IPS-15b (cell line): Measurements from ENCODE around the gene PCGF3.

Experiments used
- H3K27me3 ChIP-seq: one replicate; pipeline ENCODE4 v1.6.1; 2013; ENCODE audit warnings: low read length; ENCODE audit not compliant: control insufficient read depth, insufficient read depth
- H3K36me3 ChIP-seq: one replicate; pipeline ENCODE4 v1.6.1; 2013; ENCODE audit warnings: low read length; ENCODE audit not compliant: control insufficient read depth, insufficient read depth
- H3K4me1 ChIP-seq: one replicate; pipeline ENCODE4 v1.6.1; 2013; ENCODE audit warnings: mild to moderate bottlenecking, low read length; ENCODE audit not compliant: control insufficient read depth, insufficient read depth
- H3K4me3 ChIP-seq: one replicate; pipeline ENCODE4 v1.5.1; 2013; ENCODE audit warnings: low read depth, low read length
- H3K9ac ChIP-seq: one replicate; pipeline ENCODE4 v1.6.1; 2013; ENCODE audit warnings: low read depth, mild to moderate bottlenecking, low read length
- H3K9me3 ChIP-seq: one replicate; pipeline ENCODE4 v1.6.1; 2013; ENCODE audit warnings: mild to moderate bottlenecking, low read length; ENCODE audit not compliant: control insufficient read depth, insufficient read depth

The PCGF3 gene, protein sequence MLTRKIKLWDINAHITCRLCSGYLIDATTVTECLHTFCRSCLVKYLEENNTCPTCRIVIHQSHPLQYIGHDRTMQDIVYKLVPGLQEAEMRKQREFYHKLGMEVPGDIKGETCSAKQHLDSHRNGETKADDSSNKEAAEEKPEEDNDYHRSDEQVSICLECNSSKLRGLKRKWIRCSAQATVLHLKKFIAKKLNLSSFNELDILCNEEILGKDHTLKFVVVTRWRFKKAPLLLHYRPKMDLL

DNA sequence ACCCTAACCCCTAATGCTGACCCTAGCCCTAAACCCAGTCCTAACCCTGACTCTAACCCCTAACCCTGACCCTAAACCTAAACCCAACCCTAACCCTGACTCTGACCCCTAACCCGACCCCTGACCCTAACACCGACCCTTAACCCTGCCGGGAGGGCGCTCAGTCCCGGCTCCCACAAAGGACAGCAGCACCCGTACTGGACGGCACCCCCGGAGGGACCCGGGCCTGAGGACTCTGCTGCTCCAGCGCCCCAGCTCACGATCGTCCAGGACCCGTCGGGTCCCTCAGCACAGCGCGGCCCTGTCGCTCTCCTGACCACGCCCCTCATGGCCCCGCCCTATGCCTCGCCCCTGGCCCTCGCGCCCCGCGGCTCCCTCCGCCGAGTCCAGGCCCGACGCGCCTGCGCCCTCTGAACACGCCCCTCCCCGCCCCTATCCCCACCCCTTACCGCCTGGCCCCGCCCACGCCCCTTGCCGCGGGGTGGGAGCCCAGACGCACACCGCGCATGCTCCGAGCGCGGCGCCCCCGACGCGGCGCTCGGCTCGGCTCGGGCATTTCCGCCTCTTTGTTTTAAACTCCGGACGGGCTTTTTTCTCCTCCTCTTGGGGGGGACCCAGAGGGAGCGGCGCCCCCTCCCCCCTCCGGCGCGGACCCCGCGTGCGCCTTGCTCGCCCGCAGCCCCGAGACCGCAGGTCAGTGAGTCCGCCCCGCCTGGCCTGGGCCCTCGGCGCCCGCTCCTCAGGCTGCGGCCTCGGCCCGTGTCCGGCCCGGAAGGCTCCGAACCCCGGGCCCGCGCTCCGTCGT lies at the start of gene PCGF3:
PCGF3 (plus strand) TSS at position 555 of the 805 bp plus-strand sequence. CDS start 27,849 bp downstream, outside the sequence.
- no peaks in the 10 kb centered on the region for H3K36me3 ChIP-seq
- H3K9ac ChIP-seq: peak within 1 kb of the TSS; percentile 92
- H3K9me3 ChIP-seq: no peaks in the 10 kb centered on the region
- no peaks in the 10 kb centered on the region for H3K4me1 ChIP-seq
- H3K4me3 ChIP-seq: peak within 1 kb of the TSS; percentile 65
- H3K27me3 ChIP-seq: peaks cover 5% of the 10 kb centered on the region

DNA sequence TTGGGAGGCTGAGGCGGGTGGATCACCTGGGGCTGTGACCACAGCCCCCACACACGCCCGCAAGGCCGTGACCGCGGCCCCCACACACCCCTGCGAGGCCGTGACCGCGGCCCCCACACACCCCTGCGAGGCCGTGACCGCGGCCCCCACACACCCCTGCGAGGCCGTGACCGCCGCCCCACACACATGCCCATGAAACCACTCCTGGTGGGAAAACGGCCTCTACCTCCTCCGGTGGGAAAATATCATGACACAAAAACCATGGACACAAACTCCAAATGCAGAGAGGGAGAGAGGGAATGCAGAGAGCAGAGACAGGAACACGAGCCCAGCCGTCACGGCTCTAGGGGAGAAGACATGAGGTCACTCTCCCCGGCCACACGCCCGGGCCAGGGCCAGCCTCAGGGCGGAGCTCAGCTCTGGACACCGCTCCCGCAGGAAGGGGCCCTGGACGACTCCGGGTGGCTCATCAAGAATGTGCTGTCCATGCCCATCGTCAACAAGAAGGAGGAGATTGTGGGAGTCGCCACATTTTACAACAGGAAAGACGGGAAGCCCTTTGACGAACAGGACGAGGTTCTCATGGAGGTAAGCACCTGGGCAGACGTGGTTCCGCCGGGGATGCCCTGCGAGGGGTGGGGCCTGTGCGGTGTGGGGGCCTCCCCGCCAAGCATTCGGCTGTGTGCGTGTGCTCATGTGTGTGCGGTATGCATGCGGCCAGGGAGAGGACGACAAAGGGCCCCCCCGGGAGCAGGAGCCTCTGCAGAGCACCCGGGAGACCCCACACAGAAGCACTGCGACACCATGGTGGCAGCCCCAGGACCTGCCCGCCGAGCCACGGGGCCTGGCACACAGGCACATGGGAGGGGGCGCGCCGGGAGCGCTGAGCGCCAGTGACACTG lies 48.9 kb upstream of the PCGF3 start:
- H3K36me3 ChIP-seq: peaks cover 14% of the 10 kb centered on the region
- H3K27me3 ChIP-seq: no peaks in the 10 kb centered on the region
- H3K4me3 ChIP-seq: no peak overlapping the region
- H3K4me1 ChIP-seq: no peaks in the 10 kb centered on the region
- no peaks in the 10 kb centered on the region for H3K9me3 ChIP-seq
- H3K9ac ChIP-seq: no peak overlapping the region

DNA sequence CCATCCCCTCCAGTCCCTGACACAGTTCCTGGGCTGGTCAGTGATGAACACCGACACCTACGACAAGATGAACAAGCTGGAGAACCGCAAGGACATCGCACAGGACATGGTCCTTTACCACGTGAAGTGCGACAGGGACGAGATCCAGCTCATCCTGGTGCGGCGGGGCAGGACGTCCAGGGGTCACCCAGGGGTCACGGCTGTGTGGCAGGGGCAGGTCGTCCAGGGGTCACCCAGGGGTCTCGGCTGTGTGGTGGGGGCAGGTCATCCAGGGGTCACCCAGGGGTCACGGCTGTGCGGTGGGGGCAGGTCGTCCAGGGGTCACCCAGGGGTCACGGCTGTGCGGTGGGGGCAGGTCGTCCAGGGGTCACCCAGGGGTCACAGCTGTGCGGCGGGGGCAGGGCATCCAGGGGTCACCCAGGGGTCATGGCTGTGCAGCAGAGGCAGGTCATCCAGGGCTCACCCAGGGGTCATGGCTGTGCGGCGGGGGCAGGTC lies 48.2 kb upstream of the PCGF3 start:
- H3K27me3 ChIP-seq: no peaks in the 10 kb centered on the region
- no peak overlapping the region for H3K4me3 ChIP-seq
- no peak overlapping the region for H3K9ac ChIP-seq
- H3K36me3 ChIP-seq: peaks cover 18% of the 10 kb centered on the region
- H3K4me1 ChIP-seq: no peaks in the 10 kb centered on the region
- H3K9me3 ChIP-seq: no peaks in the 10 kb centered on the region

DNA sequence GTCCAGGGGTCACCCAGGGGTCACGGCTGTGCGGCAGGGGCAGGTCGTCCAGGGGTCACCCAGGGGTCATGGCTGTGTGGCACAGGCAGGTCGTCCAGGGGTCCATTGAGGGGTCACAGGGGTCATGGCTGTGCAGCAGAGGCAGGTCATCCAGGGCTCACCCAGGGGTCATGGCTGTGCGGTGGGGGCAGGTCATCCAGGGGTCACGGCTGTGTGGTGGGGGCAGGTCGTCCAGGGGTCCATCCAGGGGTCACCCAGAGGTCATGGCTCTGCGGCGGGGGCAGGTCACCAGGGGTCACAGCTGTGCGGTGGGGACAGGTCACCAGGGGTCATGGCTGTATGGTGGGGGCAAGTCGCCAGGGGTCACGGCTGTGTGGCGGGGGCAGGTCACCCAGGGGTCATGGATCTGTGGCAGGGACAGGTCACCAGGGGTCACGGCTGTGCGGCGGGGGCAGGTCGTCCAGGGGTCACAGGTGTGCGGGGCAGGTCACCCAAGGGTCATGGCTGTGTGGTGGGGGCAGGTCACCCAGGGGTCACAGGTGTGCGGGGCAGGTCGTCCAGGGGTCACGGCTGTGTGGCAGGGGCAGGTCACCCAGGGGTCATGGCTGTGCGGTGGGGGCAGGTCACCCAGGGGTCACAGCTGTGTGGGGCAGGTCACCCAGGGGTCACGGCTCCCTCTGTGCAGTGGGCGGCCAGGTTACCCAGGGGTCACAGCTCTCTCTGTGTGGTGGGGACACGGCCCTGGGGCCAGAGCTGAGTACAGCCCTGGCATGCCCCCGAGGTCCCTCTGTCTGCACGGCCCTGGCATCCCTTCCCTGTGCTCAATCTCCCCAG lies 47.6 kb upstream of the PCGF3 start:
- Histone ChIP-seq H3K9ac (no peak overlapping the region), H3K4me1 (no peaks in the 10 kb centered on the region), H3K9me3 (no peaks in the 10 kb centered on the region), H3K4me3 (no peak overlapping the region), H3K36me3 (peaks cover 18% of the 10 kb centered on the region), H3K27me3 (no peaks in the 10 kb centered on the region)

DNA sequence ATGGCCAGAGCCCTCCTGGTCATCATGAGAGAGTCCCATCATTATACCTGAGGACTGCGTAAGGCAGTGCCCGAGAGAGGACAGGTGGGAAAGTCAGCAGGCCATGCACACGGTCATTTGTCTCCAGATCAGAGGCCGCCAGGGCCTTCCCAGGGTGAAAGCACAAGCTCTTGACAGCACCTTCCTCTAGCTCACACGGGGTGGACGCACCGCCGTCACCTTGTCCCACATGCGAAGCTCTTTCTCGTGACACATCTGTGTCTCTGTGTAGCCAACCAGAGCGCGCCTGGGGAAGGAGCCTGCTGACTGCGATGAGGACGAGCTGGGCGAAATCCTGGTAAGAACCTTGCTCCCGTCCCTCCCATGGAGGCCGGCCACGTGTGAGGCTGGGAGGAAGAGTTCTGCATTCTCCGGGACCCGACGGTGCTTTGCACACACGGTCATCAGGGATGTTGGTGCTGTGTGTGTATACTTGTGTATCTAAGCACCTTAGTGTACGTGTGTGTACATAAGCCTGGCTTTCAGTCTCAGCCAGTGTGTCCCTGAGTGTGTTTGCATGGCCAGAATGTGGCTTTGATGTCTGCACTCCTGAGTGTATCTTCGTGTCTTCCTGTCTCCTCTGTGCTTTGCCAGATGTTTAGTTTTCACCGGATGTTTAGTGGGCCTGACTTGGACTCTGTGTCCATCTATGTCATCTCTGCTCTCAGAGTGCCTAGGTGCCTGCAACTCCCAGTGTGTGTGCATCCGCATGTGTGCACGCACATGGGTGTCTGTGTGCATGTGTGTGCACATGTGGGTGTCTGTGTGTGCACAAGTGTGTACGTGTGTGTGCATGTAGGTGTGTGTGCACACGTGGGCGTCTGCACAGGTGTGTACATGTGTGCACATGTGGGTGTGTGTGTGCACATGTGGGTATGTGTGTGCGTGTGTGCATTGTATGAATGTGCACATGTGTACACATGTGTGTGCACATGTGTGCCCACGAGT lies 46.7 kb upstream of the PCGF3 start:
- no peaks in the 10 kb centered on the region for H3K4me1 ChIP-seq
- no peak overlapping the region for H3K4me3 ChIP-seq
- H3K9ac ChIP-seq: no peak overlapping the region
- no peaks in the 10 kb centered on the region for H3K27me3 ChIP-seq
- peaks cover 18% of the 10 kb centered on the region for H3K36me3 ChIP-seq
- no peaks in the 10 kb centered on the region for H3K9me3 ChIP-seq

DNA sequence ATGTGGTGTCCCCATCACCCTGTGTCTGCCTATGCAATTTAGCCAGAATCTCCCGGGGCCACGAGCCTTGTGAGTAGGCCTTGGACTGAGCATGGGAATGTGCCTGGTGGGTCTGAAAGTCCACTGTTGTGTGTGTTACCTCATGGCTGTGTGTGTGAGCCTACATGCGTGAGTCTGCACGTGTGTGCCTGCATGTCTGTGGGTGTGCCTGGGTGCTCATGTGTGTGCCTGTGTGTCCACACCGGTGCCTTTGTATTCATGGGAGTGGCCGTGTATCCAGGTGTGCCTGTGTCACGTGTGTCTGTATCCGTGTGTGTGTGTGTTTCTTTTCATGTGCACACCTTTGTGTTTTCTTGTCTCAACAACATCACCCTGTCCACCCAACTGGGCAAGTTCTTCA lies 45.8 kb upstream of the PCGF3 start:
- Histone ChIP-seq H3K36me3 (peaks cover 18% of the 10 kb centered on the region), H3K27me3 (no peaks in the 10 kb centered on the region), H3K9ac (no peak overlapping the region), H3K4me1 (no peaks in the 10 kb centered on the region), H3K4me3 (no peak overlapping the region), H3K9me3 (no peaks in the 10 kb centered on the region)

DNA sequence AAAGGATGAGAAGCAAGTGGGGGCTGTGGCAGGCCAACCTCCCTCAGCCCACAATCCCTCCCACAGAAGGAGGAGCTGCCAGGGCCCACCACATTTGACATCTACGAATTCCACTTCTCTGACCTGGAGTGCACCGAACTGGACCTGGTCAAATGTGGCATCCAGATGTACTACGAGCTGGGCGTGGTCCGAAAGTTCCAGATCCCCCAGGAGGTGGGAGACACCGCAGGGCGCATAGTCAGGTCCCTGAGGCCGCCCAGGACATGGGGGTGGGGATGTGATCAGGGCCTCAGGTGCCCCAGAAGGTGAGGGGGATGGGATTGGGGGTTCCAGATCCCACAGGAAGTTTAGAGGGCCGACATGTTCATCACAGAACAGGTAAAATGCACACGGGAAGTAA lies 45.2 kb upstream of the PCGF3 start:
- Histone ChIP-seq H3K36me3 (peaks cover 18% of the 10 kb centered on the region), H3K9ac (no peak overlapping the region), H3K4me1 (no peaks in the 10 kb centered on the region), H3K4me3 (no peak overlapping the region), H3K27me3 (no peaks in the 10 kb centered on the region), H3K9me3 (no peaks in the 10 kb centered on the region)

DNA sequence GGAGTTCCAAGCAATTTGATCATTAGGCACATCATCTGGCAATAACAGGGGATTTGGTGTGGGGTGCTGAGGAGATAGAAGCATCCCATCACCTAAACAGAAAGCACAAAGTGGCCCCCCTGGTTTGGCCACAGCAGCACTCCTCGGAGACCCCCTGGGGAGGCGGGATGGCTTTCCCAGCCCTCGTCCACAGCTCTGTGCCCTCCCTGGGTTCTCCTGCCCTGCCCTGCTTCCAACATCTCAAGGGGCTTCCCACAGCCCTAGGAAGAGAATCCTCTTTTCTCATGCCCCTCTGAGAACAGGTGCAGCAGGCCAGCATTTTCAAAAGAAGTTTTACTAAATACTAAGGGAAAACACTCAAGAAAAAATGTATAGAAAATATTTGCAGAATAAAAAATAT lies 44.4 kb upstream of the PCGF3 start:
- Histone ChIP-seq H3K4me3 (no peak overlapping the region), H3K27me3 (no peaks in the 10 kb centered on the region), H3K36me3 (peaks cover 18% of the 10 kb centered on the region), H3K4me1 (no peaks in the 10 kb centered on the region), H3K9me3 (no peaks in the 10 kb centered on the region), H3K9ac (no peak overlapping the region)

DNA sequence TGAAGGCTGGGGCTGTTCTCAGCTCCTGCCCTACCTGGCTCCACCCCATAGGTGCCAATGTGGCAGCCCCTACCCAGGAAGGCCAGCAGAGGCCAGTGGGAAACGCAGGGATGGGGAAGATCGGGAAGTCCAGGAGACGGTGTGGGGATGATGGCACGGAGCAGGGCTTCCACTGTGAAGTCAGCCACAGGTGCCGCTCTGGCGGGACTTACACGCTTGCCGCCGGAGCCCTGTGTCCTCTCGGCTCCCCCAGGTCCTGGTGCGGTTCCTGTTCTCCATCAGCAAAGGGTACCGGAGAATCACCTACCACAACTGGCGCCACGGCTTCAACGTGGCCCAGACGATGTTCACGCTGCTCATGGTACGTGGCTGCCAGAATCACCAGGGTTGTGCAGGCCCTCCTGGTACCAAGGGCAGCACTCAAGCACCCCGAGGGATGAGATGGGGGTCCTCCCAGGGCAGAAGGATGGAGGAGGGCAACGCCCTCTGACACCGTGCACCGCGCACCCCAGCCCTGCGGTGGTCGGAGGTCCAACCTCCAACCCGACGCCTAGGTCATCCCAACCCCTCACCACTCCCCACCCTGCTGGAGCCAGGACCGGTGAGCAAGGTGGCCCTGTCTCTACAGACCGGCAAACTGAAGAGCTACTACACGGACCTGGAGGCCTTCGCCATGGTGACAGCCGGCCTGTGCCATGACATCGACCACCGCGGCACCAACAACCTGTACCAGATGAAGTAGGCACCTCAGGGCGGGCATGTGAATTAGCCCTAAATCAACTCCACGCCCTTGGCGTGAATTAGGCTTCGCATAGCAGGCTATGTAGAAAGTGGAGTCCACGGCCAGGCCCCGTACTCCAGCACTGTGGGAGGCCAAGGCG lies 43.5 kb upstream of the PCGF3 start:
- Histone ChIP-seq H3K9me3 (no peaks in the 10 kb centered on the region), H3K4me3 (no peak overlapping the region), H3K9ac (no peak overlapping the region), H3K4me1 (no peaks in the 10 kb centered on the region), H3K36me3 (peaks cover 18% of the 10 kb centered on the region), H3K27me3 (no peaks in the 10 kb centered on the region)
